Measurements from ENCODE around the gene PAFAH1B1. TPM values are rescaled to one million over a fixed set of nuclear protein-coding genes. Genes with fewer than 3 reads are reported as not detected.

Gene PAFAH1B1
- total and polyA plus RNA-seq, 2 experiments from 2014 or later, result 69.9 to 71.7 TPM

GRCh38 chr17:2551493-2551892, 42.0 kb upstream of the PAFAH1B1 start:
- Mint-ChIP-seq H3K27ac (peak overlapping the region; percentile 82), H3K36me3 (ENCODE audit: low read depth) (no peaks in the 10 kb centered on the region), H3K4me1 (peaks cover 11% of the 10 kb centered on the region), H3K4me3 (peak overlapping the region; percentile 30), H3K9me3 (no peaks in the 10 kb centered on the region), H3K27me3 (ENCODE audit: insufficient read depth, low read depth, poor library complexity) (peaks cover 15% of the 10 kb centered on the region)
- peak overlapping the region; percentile 23 for H3K4me3 ChIP-seq
- DNase-seq (ENCODE audit: low spot score), result peak; percentile 71
- H3K4me1 ChIP-seq (ENCODE audit: insufficient read depth), result no peaks in the 10 kb centered on the region; the same call in 1 of the 2 replicates
- H3K27ac ChIP-seq (ENCODE audit: low read depth), result peak overlapping the region; percentile 40; the same call in 1 of the 2 replicates
- TF ChIP-seq NANOG (IDR thresholded peaks at IDR 0.05; ENCODE audit: borderline replicate concordance) (no peak), EZH2phosphoT487 (IDR thresholded peaks at IDR 0.05; ENCODE audit: unreplicated experiment) (no peak), EZH2 (IDR thresholded peaks at IDR 0.05; ENCODE audit: low read depth, unreplicated experiment) (no peak), ZNF462 (CRISPR knock-in tag; IDR thresholded peaks at IDR 0.05) (no peak), JUNB (IDR thresholded peaks at IDR 0.05; ENCODE audit: unreplicated experiment) (no peak), ZNF331 (CRISPR knock-in tag; IDR thresholded peaks at IDR 0.05; ENCODE audit: low read depth) (no peak), ZNF114 (CRISPR knock-in tag; IDR thresholded peaks at IDR 0.05) (no peak)
- TF ChIP-seq, protein P1, sequence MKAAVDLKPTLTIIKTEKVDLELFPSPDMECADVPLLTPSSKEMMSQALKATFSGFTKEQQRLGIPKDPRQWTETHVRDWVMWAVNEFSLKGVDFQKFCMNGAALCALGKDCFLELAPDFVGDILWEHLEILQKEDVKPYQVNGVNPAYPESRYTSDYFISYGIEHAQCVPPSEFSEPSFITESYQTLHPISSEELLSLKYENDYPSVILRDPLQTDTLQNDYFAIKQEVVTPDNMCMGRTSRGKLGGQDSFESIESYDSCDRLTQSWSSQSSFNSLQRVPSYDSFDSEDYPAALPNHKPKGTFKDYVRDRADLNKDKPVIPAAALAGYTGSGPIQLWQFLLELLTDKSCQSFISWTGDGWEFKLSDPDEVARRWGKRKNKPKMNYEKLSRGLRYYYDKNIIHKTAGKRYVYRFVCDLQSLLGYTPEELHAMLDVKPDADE (IDR thresholded peaks at IDR 0.05), result no peak
- TF ChIP-seq, protein P2, sequence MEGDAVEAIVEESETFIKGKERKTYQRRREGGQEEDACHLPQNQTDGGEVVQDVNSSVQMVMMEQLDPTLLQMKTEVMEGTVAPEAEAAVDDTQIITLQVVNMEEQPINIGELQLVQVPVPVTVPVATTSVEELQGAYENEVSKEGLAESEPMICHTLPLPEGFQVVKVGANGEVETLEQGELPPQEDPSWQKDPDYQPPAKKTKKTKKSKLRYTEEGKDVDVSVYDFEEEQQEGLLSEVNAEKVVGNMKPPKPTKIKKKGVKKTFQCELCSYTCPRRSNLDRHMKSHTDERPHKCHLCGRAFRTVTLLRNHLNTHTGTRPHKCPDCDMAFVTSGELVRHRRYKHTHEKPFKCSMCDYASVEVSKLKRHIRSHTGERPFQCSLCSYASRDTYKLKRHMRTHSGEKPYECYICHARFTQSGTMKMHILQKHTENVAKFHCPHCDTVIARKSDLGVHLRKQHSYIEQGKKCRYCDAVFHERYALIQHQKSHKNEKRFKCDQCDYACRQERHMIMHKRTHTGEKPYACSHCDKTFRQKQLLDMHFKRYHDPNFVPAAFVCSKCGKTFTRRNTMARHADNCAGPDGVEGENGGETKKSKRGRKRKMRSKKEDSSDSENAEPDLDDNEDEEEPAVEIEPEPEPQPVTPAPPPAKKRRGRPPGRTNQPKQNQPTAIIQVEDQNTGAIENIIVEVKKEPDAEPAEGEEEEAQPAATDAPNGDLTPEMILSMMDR (conservative IDR thresholded peaks at IDR 0.05; ENCODE audit: low read depth in 2 of 2), result no peak
- no peaks in the 10 kb centered on the region for H3K27me3 ChIP-seq (ENCODE audit: insufficient read depth)
- no peaks in the 10 kb centered on the region for H3K36me3 ChIP-seq (ENCODE audit: insufficient read depth)
- no peaks in the 10 kb centered on the region for H3F3A ChIP-seq (replicated peaks; ENCODE audit: low read depth)
- no peaks in the 10 kb centered on the region for H4K20me1 ChIP-seq (replicated peaks; ENCODE audit: insufficient read depth)
- peak; percentile 90 for ATAC-seq
- H2AFZ ChIP-seq, result peak overlapping the region; percentile 92
- no peaks in the 10 kb centered on the region for H3K9me2 ChIP-seq (ENCODE audit: insufficient read depth)
- peak overlapping the region; percentile 66 for H3K4me2 ChIP-seq
- H3K79me2 ChIP-seq (replicated peaks; ENCODE audit: insufficient read depth), result no peaks in the 10 kb centered on the region

All from GM23338 (cell line).